Measurements from ENCODE around the gene GNG14. TPM values are rescaled to one million over a fixed set of nuclear protein-coding genes. Genes with fewer than 3 reads are reported as not detected.

Gene GNG14
- total and polyA plus RNA-seq, 10 of the 15 experiments (the other 5 are each of a cell fraction or from before 2014, with no cell fraction given) = not detected

DNA sequence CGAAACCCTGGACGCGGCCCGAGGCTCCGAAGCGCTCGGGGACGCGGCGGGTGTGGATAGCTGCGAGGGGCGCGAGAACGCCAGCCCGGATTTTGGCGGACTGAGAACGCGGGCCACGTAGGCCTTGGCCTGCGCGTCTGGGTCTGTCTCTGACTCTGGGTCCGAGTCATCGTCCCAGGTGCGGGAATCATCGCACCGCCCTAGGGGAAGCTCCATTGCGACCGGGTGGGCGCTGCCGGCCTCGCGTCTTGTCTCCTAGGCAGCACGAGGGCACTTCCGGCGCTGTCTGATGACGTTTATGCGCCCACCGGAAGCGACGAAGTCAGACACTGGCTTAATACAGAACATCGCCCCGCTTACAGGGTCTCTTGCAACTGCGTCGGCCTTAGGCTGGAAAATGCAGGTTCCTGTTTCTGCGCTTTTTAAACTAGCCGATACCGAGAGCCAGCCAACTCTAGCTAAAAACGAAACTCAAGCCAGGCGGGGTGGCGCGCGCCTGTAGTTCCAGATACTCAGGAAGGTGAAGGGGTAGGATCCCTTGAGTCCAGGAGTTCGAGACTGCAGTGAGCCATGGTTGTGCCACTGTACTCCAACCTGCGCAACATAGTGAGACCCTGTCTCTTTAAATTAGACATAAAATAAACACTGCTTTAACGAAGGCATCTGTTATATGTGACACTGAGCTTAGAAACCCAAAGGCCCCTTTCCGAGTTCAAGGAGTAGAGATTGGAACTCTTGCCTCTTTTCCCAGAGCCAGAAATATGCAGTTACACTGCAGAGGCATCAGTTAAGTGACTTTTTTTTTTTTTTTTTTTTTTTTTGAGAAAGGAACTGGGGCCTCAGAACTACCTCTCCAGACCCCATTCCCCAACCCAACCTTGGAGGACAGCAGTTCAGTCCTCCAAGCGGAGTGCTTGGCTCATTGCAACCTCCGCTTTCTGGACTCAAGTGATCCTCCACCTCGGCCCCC is 8.9 kb downstream of the GNG14 start, which contains the start of gene FBXW9 (continued):
- TF ChIP-seq CEBPZ (IDR thresholded peaks at IDR 0.05; ENCODE audit: low read depth, low read length) = no peak
- peak; percentile 35; the same call in 1 of the 2 replicates for TF ChIP-seq TCF3 (IDR thresholded peaks at IDR 0.05; ENCODE audit: borderline replicate concordance, insufficient read depth, low read depth, low read length)
- TF ChIP-seq, protein P1, sequence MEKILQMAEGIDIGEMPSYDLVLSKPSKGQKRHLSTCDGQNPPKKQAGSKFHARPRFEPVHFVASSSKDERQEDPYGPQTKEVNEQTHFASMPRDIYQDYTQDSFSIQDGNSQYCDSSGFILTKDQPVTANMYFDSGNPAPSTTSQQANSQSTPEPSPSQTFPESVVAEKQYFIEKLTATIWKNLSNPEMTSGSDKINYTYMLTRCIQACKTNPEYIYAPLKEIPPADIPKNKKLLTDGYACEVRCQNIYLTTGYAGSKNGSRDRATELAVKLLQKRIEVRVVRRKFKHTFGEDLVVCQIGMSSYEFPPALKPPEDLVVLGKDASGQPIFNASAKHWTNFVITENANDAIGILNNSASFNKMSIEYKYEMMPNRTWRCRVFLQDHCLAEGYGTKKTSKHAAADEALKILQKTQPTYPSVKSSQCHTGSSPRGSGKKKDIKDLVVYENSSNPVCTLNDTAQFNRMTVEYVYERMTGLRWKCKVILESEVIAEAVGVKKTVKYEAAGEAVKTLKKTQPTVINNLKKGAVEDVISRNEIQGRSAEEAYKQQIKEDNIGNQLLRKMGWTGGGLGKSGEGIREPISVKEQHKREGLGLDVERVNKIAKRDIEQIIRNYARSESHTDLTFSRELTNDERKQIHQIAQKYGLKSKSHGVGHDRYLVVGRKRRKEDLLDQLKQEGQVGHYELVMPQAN (conservative IDR thresholded peaks at IDR 0.05) = peak; percentile 99
- TF ChIP-seq JUNB (IDR thresholded peaks at IDR 0.05) = no peak
- TF ChIP-seq RUNX3 (IDR thresholded peaks at IDR 0.05; ENCODE audit: low read length) = peak; percentile 40; the same call in 1 of the 2 replicates
- TF ChIP-seq FOXM1 (IDR thresholded peaks at IDR 0.05; ENCODE audit: low read depth, low read length) = no peak
- TF ChIP-seq CEBPB (IDR thresholded peaks at IDR 0.05; ENCODE audit: borderline replicate concordance in 1 of 2, low read depth in 2 of 2, low read length in 2 of 2) = no peak
- TF ChIP-seq, protein P2, sequence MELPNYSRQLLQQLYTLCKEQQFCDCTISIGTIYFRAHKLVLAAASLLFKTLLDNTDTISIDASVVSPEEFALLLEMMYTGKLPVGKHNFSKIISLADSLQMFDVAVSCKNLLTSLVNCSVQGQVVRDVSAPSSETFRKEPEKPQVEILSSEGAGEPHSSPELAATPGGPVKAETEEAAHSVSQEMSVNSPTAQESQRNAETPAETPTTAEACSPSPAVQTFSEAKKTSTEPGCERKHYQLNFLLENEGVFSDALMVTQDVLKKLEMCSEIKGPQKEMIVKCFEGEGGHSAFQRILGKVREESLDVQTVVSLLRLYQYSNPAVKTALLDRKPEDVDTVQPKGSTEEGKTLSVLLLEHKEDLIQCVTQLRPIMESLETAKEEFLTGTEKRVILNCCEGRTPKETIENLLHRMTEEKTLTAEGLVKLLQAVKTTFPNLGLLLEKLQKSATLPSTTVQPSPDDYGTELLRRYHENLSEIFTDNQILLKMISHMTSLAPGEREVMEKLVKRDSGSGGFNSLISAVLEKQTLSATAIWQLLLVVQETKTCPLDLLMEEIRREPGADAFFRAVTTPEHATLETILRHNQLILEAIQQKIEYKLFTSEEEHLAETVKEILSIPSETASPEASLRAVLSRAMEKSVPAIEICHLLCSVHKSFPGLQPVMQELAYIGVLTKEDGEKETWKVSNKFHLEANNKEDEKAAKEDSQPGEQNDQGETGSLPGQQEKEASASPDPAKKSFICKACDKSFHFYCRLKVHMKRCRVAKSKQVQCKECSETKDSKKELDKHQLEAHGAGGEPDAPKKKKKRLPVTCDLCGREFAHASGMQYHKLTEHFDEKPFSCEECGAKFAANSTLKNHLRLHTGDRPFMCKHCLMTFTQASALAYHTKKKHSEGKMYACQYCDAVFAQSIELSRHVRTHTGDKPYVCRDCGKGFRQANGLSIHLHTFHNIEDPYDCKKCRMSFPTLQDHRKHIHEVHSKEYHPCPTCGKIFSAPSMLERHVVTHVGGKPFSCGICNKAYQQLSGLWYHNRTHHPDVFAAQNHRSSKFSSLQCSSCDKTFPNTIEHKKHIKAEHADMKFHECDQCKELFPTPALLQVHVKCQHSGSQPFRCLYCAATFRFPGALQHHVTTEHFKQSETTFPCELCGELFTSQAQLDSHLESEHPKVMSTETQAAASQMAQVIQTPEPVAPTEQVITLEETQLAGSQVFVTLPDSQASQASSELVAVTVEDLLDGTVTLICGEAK (IDR thresholded peaks at IDR 0.05; ENCODE audit: borderline replicate concordance) = peak; percentile 98
- no peak for TF ChIP-seq ZNF622 (IDR thresholded peaks at IDR 0.05)
- peak; percentile 100 for TF ChIP-seq CREM (IDR thresholded peaks at IDR 0.05; ENCODE audit: low read depth)
- TF ChIP-seq, protein P3, sequence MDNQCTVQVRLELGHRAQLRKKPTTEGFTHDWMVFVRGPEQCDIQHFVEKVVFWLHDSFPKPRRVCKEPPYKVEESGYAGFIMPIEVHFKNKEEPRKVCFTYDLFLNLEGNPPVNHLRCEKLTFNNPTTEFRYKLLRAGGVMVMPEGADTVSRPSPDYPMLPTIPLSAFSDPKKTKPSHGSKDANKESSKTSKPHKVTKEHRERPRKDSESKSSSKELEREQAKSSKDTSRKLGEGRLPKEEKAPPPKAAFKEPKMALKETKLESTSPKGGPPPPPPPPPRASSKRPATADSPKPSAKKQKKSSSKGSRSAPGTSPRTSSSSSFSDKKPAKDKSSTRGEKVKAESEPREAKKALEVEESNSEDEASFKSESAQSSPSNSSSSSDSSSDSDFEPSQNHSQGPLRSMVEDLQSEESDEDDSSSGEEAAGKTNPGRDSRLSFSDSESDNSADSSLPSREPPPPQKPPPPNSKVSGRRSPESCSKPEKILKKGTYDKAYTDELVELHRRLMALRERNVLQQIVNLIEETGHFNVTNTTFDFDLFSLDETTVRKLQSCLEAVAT (IDR thresholded peaks at IDR 0.05) = 0 out of 2 replicates have a peak, but pooled peaks have one; percentile 30
- TF ChIP-seq HDAC6 (IDR thresholded peaks at IDR 0.05; ENCODE audit: unreplicated experiment) = no peak
- TF ChIP-seq, protein P4, sequence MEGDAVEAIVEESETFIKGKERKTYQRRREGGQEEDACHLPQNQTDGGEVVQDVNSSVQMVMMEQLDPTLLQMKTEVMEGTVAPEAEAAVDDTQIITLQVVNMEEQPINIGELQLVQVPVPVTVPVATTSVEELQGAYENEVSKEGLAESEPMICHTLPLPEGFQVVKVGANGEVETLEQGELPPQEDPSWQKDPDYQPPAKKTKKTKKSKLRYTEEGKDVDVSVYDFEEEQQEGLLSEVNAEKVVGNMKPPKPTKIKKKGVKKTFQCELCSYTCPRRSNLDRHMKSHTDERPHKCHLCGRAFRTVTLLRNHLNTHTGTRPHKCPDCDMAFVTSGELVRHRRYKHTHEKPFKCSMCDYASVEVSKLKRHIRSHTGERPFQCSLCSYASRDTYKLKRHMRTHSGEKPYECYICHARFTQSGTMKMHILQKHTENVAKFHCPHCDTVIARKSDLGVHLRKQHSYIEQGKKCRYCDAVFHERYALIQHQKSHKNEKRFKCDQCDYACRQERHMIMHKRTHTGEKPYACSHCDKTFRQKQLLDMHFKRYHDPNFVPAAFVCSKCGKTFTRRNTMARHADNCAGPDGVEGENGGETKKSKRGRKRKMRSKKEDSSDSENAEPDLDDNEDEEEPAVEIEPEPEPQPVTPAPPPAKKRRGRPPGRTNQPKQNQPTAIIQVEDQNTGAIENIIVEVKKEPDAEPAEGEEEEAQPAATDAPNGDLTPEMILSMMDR (IDR thresholded peaks at IDR 0.05 in 2 of 3, conservative IDR thresholded peaks at IDR 0.05 in 1 of 3; ENCODE audit: control insufficient read depth in 2 of 3, extremely low read depth in 1 of 3, insufficient read depth in 1 of 3, low read depth in 3 of 3, low read length in 3 of 3) = no peak
- no peak for TF ChIP-seq NFYA (IDR thresholded peaks at IDR 0.05; ENCODE audit: borderline replicate concordance, low read depth, low read length)
- peak; percentile 93 for TF ChIP-seq POLR2A (IDR thresholded peaks at IDR 0.05; ENCODE audit: low read depth, low read length)
